H9 (cell line): ENCODE results near the gene ZFYVE28. TPM values are rescaled to one million over a fixed set of nuclear protein-coding genes. Genes with fewer than 3 reads are reported as not detected.

Source experiments
- DNase-seq: peaks from one replicate; pipeline ENCODE4 v3.0.0-alpha.2; 2017
- H2AFZ ChIP-seq: one replicate; pipeline ENCODE4 v1.6.1; 2013; ENCODE audit warnings: mild to moderate bottlenecking, low read length, control low read depth, moderate library complexity
- H2AK5ac ChIP-seq: 2 replicates; pipeline ENCODE4 v1.6.1; 2013; ENCODE audit warnings: low read length, control low read depth, mixed read lengths; ENCODE audit not compliant: insufficient read length
- H2BK120ac ChIP-seq: one replicate; pipeline ENCODE4 v1.6.1; 2013; ENCODE audit warnings: low read depth, mild to moderate bottlenecking, low read length, control low read depth, inconsistent platforms; ENCODE audit not compliant: poor library complexity, severe bottlenecking
- H2BK12ac ChIP-seq: 2 replicates; pipeline ENCODE4 v1.6.1; 2013; ENCODE audit warnings: low read length, control low read depth, mixed read lengths, low read depth; ENCODE audit not compliant: insufficient read length
- H2BK15ac ChIP-seq: 2 replicates; pipeline ENCODE4 v1.6.1; 2013; ENCODE audit warnings: low read depth, low read length, control low read depth
- H2BK20ac ChIP-seq: one replicate; pipeline ENCODE4 v1.6.1; 2013; ENCODE audit warnings: low read depth, mild to moderate bottlenecking, low read length, control low read depth, inconsistent platforms; ENCODE audit not compliant: poor library complexity, severe bottlenecking
- H2BK5ac ChIP-seq: 2 replicates; pipeline ENCODE4 v1.6.1; 2013; ENCODE audit warnings: low read length, control low read depth, mixed read lengths; ENCODE audit not compliant: insufficient read length
- H3K14ac ChIP-seq: 2 replicates; pipeline ENCODE4 v1.6.1; 2013; ENCODE audit warnings: low read length, control low read depth; ENCODE audit not compliant: insufficient read depth
- H3K18ac ChIP-seq: 2 replicates; pipeline ENCODE4 v1.6.1; 2013; ENCODE audit warnings: low read depth, mild to moderate bottlenecking, mixed read lengths, low read length, control low read depth; ENCODE audit not compliant: insufficient read length
- H3K23ac ChIP-seq: 2 replicates; pipeline ENCODE4 v1.6.1; 2013; ENCODE audit warnings: low read length, control low read depth, mixed read lengths, low read depth; ENCODE audit not compliant: insufficient read length
- H3K23me2 ChIP-seq: 2 replicates; pipeline ENCODE4 v1.6.1; 2013; ENCODE audit warnings: low read depth, mild to moderate bottlenecking, mixed read lengths, low read length, control low read depth; ENCODE audit not compliant: insufficient read length, poor library complexity, severe bottlenecking
- H3K27ac ChIP-seq: 2 replicates; pipeline ENCODE4 v1.5.1; 2013; ENCODE audit warnings: low read length, control low read depth, mixed read lengths, low read depth; ENCODE audit not compliant: insufficient read length
- H3K27me3 ChIP-seq: 2 replicates; pipeline ENCODE4 v1.6.1; 2013; ENCODE audit warnings: low read length, control low read depth, inconsistent platforms; ENCODE audit not compliant: insufficient read depth
- H3K4ac ChIP-seq: 2 replicates; pipeline ENCODE4 v1.6.1; 2013; ENCODE audit warnings: low read depth, mild to moderate bottlenecking, control low read depth, inconsistent platforms, low read length, moderate library complexity
- H3K4me1 ChIP-seq: 2 replicates; pipeline ENCODE4 v1.6.1; 2013; ENCODE audit warnings: low read length, control low read depth, inconsistent platforms; ENCODE audit not compliant: insufficient read depth
- H3K4me2 ChIP-seq: 2 replicates; pipeline ENCODE4 v1.6.1; 2013; ENCODE audit warnings: low read length, control low read depth, mixed read lengths; ENCODE audit not compliant: insufficient read length, insufficient read depth
- H3K56ac ChIP-seq: 2 replicates; pipeline ENCODE4 v1.6.1; 2013; ENCODE audit warnings: low read depth, mild to moderate bottlenecking, mixed read lengths, low read length, control low read depth; ENCODE audit not compliant: insufficient read length
- H3K79me1 ChIP-seq: 2 replicates; pipeline ENCODE4 v1.6.1; 2013; ENCODE audit warnings: low read depth, mild to moderate bottlenecking, moderate library complexity, low read length, control low read depth, inconsistent platforms; ENCODE audit not compliant: insufficient read depth, poor library complexity, severe bottlenecking
- H3K79me2 ChIP-seq: 2 replicates; pipeline ENCODE4 v1.6.1; 2013; ENCODE audit warnings: low read length, control low read depth, inconsistent platforms; ENCODE audit not compliant: insufficient read depth
- H3K9ac ChIP-seq: 2 replicates; pipeline ENCODE4 v1.6.1; 2013; ENCODE audit warnings: low read length, control low read depth, mixed read lengths; ENCODE audit not compliant: insufficient read length; ENCODE audit errors: extremely low read depth
- H3K9me3 ChIP-seq: one replicate; pipeline ENCODE4 v1.6.1; 2013; ENCODE audit warnings: low read depth, low read length, inconsistent platforms; ENCODE audit not compliant: control insufficient read depth
- H3T11ph ChIP-seq: one replicate; pipeline ENCODE4 v1.6.1; 2013; ENCODE audit warnings: mild to moderate bottlenecking, low read length, control low read depth, inconsistent platforms
- H4K20me1 ChIP-seq: one replicate; pipeline ENCODE4 v1.6.1; 2013; ENCODE audit not compliant: control insufficient read depth, insufficient read length, insufficient read depth
- H4K5ac ChIP-seq: 2 replicates; pipeline ENCODE4 v1.6.1; 2013; ENCODE audit warnings: low read depth, mild to moderate bottlenecking, mixed read lengths, low read length, control low read depth; ENCODE audit not compliant: insufficient read length
- H4K8ac ChIP-seq: replicated peaks from 2 replicates; pipeline ENCODE4 v1.6.1; 2013; ENCODE audit warnings: low read length, control low read depth, mixed read lengths, low read depth; ENCODE audit not compliant: insufficient read length
- H4K91ac ChIP-seq: 2 replicates; pipeline ENCODE4 v1.6.1; 2013; ENCODE audit warnings: low read depth, mild to moderate bottlenecking, moderate library complexity, mixed read lengths, low read length, control low read depth; ENCODE audit not compliant: insufficient read length
- H3K27ac Mint-ChIP-seq, 3 experiments: 2 replicates in 2 of 3; 3 replicates in 1 of 3; pipeline ENCODE4 v1.8.0; 2020 to 2021; ENCODE audit warnings: mixed read lengths in 3 of 3, mild to moderate bottlenecking in 1 of 3, moderate library complexity in 1 of 3
- H3K27me3 Mint-ChIP-seq: 2 replicates; pipeline ENCODE4 v1.8.0; 2021; ENCODE audit warnings: low read depth, mild to moderate bottlenecking, moderate library complexity, mixed read lengths
- H3K36me3 Mint-ChIP-seq, 3 experiments: 2 replicates in 2 of 3; 3 replicates in 1 of 3; pipeline ENCODE4 v1.8.0; 2020 to 2021; ENCODE audit warnings: low read depth in 3 of 3, mixed read lengths in 3 of 3; ENCODE audit not compliant: insufficient read depth in 1 of 3
- H3K4me1 Mint-ChIP-seq, 2 experiments: 2 replicates each; pipeline ENCODE4 v1.8.0; 2020; ENCODE audit warnings: mixed read lengths in 2 of 2
- H3K4me3 Mint-ChIP-seq, 2 experiments: 2 replicates in 1 of 2; 3 replicates in 1 of 2; pipeline ENCODE4 v1.8.0; 2020 to 2021; ENCODE audit warnings: mild to moderate bottlenecking in 2 of 2, mixed read lengths in 2 of 2, moderate library complexity in 1 of 2
- H3K9me3 Mint-ChIP-seq, 2 experiments: 2 replicates in 1 of 2; 3 replicates in 1 of 2; pipeline ENCODE4 v1.8.0; 2020; ENCODE audit warnings: mild to moderate bottlenecking in 2 of 2, mixed read lengths in 2 of 2, moderate library complexity in 1 of 2
- WGBS: extraction: QIAGEN DNeasy Blood & Tissue Kit; methylation state at CpG from one replicate; pipeline ENCODE4 v1.1.7; 2013; ENCODE audit warnings: missing lambda C conversion rate, low lambda C conversion rate, mixed read lengths; ENCODE audit not compliant: insufficient read length; ENCODE audit errors: extremely low coverage; 5-methylcytosine and 5-hydroxymethylcytosine counted together
- total RNA-seq: library from RNA; stranded (reverse); gene quantifications from 2 replicates; pipeline ENCODE4 v1.2.1, GENCODE V29; 2021
- TF ChIP-seq, protein P1 (sequence below): fragments of 200-600 bp; sonication (generic); conservative IDR thresholded peaks from 3 replicates; pipeline ENCODE4 v1.8.0; 2021; ENCODE audit warnings: antibody characterized with exemption, mild to moderate bottlenecking

Gene ZFYVE28
- total RNA-seq, 1 experiment from 2014 or later, result 0.98 TPM

DNA sequence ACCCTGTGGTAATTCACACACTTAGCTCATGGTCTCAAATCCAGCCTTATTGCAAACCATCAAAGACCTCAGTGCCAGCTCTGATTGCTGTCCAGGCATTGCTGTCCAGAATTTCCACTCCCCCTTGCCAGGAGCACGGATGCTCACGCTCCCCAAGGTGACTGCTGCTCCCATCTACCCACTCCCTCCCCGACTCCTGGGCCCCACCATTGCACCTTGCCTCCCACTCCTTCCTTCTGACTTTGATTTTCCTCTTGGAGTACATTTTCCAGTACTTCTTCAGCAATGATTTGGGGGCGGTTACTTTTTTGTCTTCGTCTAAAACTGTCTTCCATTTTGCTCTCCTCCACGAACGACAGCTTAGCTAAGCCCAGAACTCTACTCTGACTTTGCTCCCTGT is 11.5 kb downstream of the ZFYVE28 start:
- no peak overlapping the region for H3K27ac Mint-ChIP-seq
- no peak overlapping the region for H3K27ac ChIP-seq
- no peak overlapping the region for H3K4me3 Mint-ChIP-seq
- no peak overlapping the region for H2AK5ac ChIP-seq
- DNase-seq, result no peak
- no peak overlapping the region for H2BK5ac ChIP-seq
- H2BK20ac ChIP-seq, result no peak overlapping the region
- H3K23ac ChIP-seq, result no peak overlapping the region
- no peaks in the 10 kb centered on the region for H4K20me1 ChIP-seq
- H2BK12ac ChIP-seq, result no peak overlapping the region
- H3K36me3 Mint-ChIP-seq, result no peaks in the 10 kb centered on the region; a peak in 1 of 7 replicates
- H3K4ac ChIP-seq, result no peak overlapping the region
- H3K79me2 ChIP-seq, result no peaks in the 10 kb centered on the region
- peaks cover 26 to 39% of the 10 kb centered on the region in 2 experiments for H3K4me1 Mint-ChIP-seq
- H3K79me1 ChIP-seq, result no peaks in the 10 kb centered on the region
- TF ChIP-seq, protein P1, sequence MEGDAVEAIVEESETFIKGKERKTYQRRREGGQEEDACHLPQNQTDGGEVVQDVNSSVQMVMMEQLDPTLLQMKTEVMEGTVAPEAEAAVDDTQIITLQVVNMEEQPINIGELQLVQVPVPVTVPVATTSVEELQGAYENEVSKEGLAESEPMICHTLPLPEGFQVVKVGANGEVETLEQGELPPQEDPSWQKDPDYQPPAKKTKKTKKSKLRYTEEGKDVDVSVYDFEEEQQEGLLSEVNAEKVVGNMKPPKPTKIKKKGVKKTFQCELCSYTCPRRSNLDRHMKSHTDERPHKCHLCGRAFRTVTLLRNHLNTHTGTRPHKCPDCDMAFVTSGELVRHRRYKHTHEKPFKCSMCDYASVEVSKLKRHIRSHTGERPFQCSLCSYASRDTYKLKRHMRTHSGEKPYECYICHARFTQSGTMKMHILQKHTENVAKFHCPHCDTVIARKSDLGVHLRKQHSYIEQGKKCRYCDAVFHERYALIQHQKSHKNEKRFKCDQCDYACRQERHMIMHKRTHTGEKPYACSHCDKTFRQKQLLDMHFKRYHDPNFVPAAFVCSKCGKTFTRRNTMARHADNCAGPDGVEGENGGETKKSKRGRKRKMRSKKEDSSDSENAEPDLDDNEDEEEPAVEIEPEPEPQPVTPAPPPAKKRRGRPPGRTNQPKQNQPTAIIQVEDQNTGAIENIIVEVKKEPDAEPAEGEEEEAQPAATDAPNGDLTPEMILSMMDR, result no peak
- no peaks in the 10 kb centered on the region for H3K27me3 ChIP-seq
- no peaks in the 10 kb centered on the region for H3K9me3 Mint-ChIP-seq
- peaks cover 3% of the 10 kb centered on the region for H3K23me2 ChIP-seq
- no peak overlapping the region for H3K14ac ChIP-seq
- WGBS, result no CpG with 5 or more reads among the region's 7 CpGs
- H3K9me3 ChIP-seq, result no peaks in the 10 kb centered on the region
- no peak overlapping the region for H2BK120ac ChIP-seq
- no peak overlapping the region for H2BK15ac ChIP-seq
- H2AFZ ChIP-seq, result no peak overlapping the region
- H3K4me2 ChIP-seq, result no peak overlapping the region
- H4K8ac ChIP-seq, result no peak overlapping the region
- peaks cover 15% of the 10 kb centered on the region for H3K27me3 Mint-ChIP-seq
- no peak overlapping the region for H3K9ac ChIP-seq
- no peak overlapping the region for H4K5ac ChIP-seq
- H3K4me1 ChIP-seq, result peaks cover 6% of the 10 kb centered on the region; the same call in 1 of the 2 replicates
- H3K18ac ChIP-seq, result no peak overlapping the region
- no peak overlapping the region for H3T11ph ChIP-seq
- no peak overlapping the region for H4K91ac ChIP-seq
- no peak overlapping the region for H3K56ac ChIP-seq
